ENCODE measurements around the gene BNC2.
A peak's percentile ranks its signal among the peaks of the same experiment; 100 is the strongest.

BNC2 gene

DNA sequence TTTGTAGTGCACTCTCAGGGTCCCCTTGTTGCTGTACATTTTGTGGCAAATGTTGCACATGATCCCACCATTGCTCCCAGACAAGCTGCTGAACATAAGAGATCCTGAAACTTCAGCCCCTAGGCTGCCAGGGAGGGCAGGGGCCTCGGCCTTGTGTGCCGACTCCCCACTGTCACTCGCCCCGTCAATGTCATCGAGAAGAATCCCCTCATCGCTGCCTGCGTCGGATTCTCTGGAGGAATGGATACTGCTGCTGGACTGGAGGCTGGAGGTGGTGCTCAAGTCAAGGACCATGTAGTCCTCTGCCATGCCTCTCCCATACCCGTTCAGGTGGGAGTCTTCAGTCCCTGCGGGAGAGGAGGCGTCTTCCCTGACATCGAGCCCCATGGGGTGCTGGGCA is 451.3 kb downstream of the BNC2 start:
- Histone ChIP-seq H3K9me3 (replicated peaks in 1 of 2; ENCODE audit: control insufficient read depth in 2 of 2, insufficient read depth in 1 of 2, low read depth in 1 of 2, low read length in 2 of 2) (no peaks in the 10 kb centered on the region), H2BK120ac (ENCODE audit: low read depth, low read length) (peak overlapping the region; percentile 37), H3K4me2 (ENCODE audit: insufficient read depth, low read length, poor library complexity, severe bottlenecking) (no peak overlapping the region), H3K36me3 (replicated peaks in 1 of 2; ENCODE audit: control insufficient read depth in 2 of 2, insufficient read depth in 2 of 2, low read length in 2 of 2) (no peaks in the 10 kb centered on the region), H4K8ac (ENCODE audit: low read depth, low read length) (no peak overlapping the region), H3K4ac (ENCODE audit: low read length) (no peak overlapping the region), H3K14ac (ENCODE audit: low read length) (no peak overlapping the region), H3K79me1 (ENCODE audit: low read depth, low read length) (no peaks in the 10 kb centered on the region), H3K4me3 (ENCODE audit: low read length in 2 of 2) (no peak overlapping the region), H4K91ac (ENCODE audit: low read depth, low read length, poor library complexity) (no peak overlapping the region), H2BK12ac (ENCODE audit: low read length) (peak overlapping the region; percentile 50), H3K23ac (ENCODE audit: low read depth, low read length, poor library complexity) (peak overlapping the region; percentile 14), H2AFZ (ENCODE audit: low read length) (no peak overlapping the region), H2BK5ac (ENCODE audit: low read length) (peak overlapping the region; percentile 45), H3K27me3 (ENCODE audit: control insufficient read depth in 3 of 3, insufficient read depth in 3 of 3, low read depth in 1 of 3, low read length in 3 of 3) (no peaks in the 10 kb centered on the region), H2AK5ac (ENCODE audit: low read depth, low read length) (peak overlapping the region; percentile 76), H3K18ac (ENCODE audit: low read length) (peak overlapping the region; percentile 25), H2BK15ac (ENCODE audit: low read length) (no peak overlapping the region), H3K9ac (ENCODE audit: low read depth, low read length, poor library complexity) (no peak overlapping the region), H3K27ac (replicated peaks; ENCODE audit: low read length) (no peak overlapping the region), H3K4me1 (ENCODE audit: control insufficient read depth in 2 of 2, insufficient read depth in 1 of 2, low read depth in 1 of 2, low read length in 2 of 2) (peaks cover 7 to 16% of the 10 kb centered on the region in 2 donors)
- DNase-seq (ENCODE audit: low spot score): no peak
- no CpG with 5 or more reads among the region's 12 CpGs for WGBS, 2 donors (ENCODE audit: extremely low coverage in 2 of 2, insufficient read length in 2 of 2, insufficient replicate concordance in 1 of 2)

DNA sequence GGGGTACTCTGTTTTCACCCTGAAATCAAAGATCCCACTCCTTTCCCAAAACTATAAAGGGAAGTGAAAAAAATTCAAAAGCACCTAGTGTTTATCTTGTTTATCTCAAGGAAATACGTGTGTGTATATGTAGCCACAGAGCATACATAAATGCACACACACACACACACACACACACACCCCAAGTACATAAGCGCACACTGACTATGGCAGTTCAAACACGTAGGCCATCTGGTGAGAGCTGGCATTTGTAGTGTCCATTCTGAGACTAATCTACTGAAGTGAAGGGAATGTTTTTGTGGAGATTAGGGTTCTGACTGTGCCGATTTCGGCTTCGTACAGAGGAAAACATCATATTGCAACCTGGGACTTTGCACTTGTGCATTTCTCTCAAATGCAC is 451.7 kb downstream of the BNC2 start:
- H3K9me3 ChIP-seq (replicated peaks in 1 of 2; ENCODE audit: control insufficient read depth in 2 of 2, insufficient read depth in 1 of 2, low read depth in 1 of 2, low read length in 2 of 2): no peaks in the 10 kb centered on the region
- H3K79me1 ChIP-seq (ENCODE audit: low read depth, low read length): no peaks in the 10 kb centered on the region
- no peak for DNase-seq (ENCODE audit: low spot score)
- H4K91ac ChIP-seq (ENCODE audit: low read depth, low read length, poor library complexity): no peak overlapping the region
- peak overlapping the region; percentile 45 for H2BK5ac ChIP-seq (ENCODE audit: low read length)
- no peak overlapping the region for H3K4me2 ChIP-seq (ENCODE audit: insufficient read depth, low read length, poor library complexity, severe bottlenecking)
- no peak overlapping the region for H3K4ac ChIP-seq (ENCODE audit: low read length)
- H3K27me3 ChIP-seq (ENCODE audit: control insufficient read depth in 3 of 3, insufficient read depth in 3 of 3, low read depth in 1 of 3, low read length in 3 of 3): no peaks in the 10 kb centered on the region
- no peak overlapping the region for H2BK12ac ChIP-seq (ENCODE audit: low read length)
- WGBS, 2 donors (ENCODE audit: extremely low coverage in 2 of 2, insufficient read length in 2 of 2, insufficient replicate concordance in 1 of 2): no CpG with 5 or more reads among the region's 6 CpGs
- no peak overlapping the region for H2BK120ac ChIP-seq (ENCODE audit: low read depth, low read length)
- no peak overlapping the region for H2BK15ac ChIP-seq (ENCODE audit: low read length)
- no peak overlapping the region for H3K14ac ChIP-seq (ENCODE audit: low read length)
- H2AFZ ChIP-seq (ENCODE audit: low read length): no peak overlapping the region
- H2AK5ac ChIP-seq (ENCODE audit: low read depth, low read length): peak overlapping the region; percentile 76
- H3K27ac ChIP-seq (replicated peaks; ENCODE audit: low read length): no peak overlapping the region
- peaks cover 7 to 16% of the 10 kb centered on the region in 2 donors for H3K4me1 ChIP-seq (ENCODE audit: control insufficient read depth in 2 of 2, insufficient read depth in 1 of 2, low read depth in 1 of 2, low read length in 2 of 2)
- H3K36me3 ChIP-seq (replicated peaks in 1 of 2; ENCODE audit: control insufficient read depth in 2 of 2, insufficient read depth in 2 of 2, low read length in 2 of 2): no peaks in the 10 kb centered on the region
- H3K23ac ChIP-seq (ENCODE audit: low read depth, low read length, poor library complexity): no peak overlapping the region
- peak overlapping the region; percentile 25 for H3K18ac ChIP-seq (ENCODE audit: low read length)
- H4K8ac ChIP-seq (ENCODE audit: low read depth, low read length): no peak overlapping the region
- H3K4me3 ChIP-seq (ENCODE audit: low read length in 2 of 2): no peak overlapping the region
- H3K9ac ChIP-seq (ENCODE audit: low read depth, low read length, poor library complexity): no peak overlapping the region

DNA sequence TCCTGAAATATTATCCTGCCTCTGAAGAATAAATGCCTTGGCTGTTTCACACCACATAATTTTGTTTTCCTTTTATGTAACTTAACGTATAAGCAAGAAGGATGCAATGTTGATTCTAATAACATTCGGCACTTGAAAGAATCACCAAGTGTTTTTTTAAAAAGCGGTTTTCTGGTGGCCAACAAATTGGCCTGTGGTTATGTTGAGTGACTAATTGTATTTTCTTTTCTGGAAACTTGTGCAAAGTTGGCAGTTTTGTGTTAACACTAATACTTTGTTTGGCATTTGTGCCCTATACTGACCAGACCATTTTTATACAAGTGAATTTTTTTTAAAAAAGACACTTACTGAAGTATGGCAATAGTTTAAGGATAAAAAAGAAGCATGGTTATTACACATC is 452.7 kb downstream of the BNC2 start:
- DNase-seq (ENCODE audit: low spot score): no peak
- H3K4me3 ChIP-seq (ENCODE audit: low read length in 2 of 2): no peak overlapping the region
- H2AFZ ChIP-seq (ENCODE audit: low read length): no peak overlapping the region
- no CpG with 5 or more reads among the region's 3 CpGs for WGBS, 2 donors (ENCODE audit: extremely low coverage in 2 of 2, insufficient read length in 2 of 2, insufficient replicate concordance in 1 of 2)
- H3K9me3 ChIP-seq (replicated peaks in 1 of 2; ENCODE audit: control insufficient read depth in 2 of 2, insufficient read depth in 1 of 2, low read depth in 1 of 2, low read length in 2 of 2): no peaks in the 10 kb centered on the region
- no peak overlapping the region for H3K4me2 ChIP-seq (ENCODE audit: insufficient read depth, low read length, poor library complexity, severe bottlenecking)
- no peak overlapping the region for H2BK120ac ChIP-seq (ENCODE audit: low read depth, low read length)
- no peak overlapping the region for H3K27ac ChIP-seq (replicated peaks; ENCODE audit: low read length)
- H2BK12ac ChIP-seq (ENCODE audit: low read length): no peak overlapping the region
- H2AK5ac ChIP-seq (ENCODE audit: low read depth, low read length): no peak overlapping the region
- no peak overlapping the region for H3K4ac ChIP-seq (ENCODE audit: low read length)
- no peak overlapping the region for H2BK5ac ChIP-seq (ENCODE audit: low read length)
- H3K79me1 ChIP-seq (ENCODE audit: low read depth, low read length): no peaks in the 10 kb centered on the region
- no peak overlapping the region for H3K23ac ChIP-seq (ENCODE audit: low read depth, low read length, poor library complexity)
- H2BK15ac ChIP-seq (ENCODE audit: low read length): no peak overlapping the region
- peaks cover 7 to 16% of the 10 kb centered on the region in 2 donors for H3K4me1 ChIP-seq (ENCODE audit: control insufficient read depth in 2 of 2, insufficient read depth in 1 of 2, low read depth in 1 of 2, low read length in 2 of 2)
- no peaks in the 10 kb centered on the region for H3K27me3 ChIP-seq (ENCODE audit: control insufficient read depth in 3 of 3, insufficient read depth in 3 of 3, low read depth in 1 of 3, low read length in 3 of 3)
- no peak overlapping the region for H3K14ac ChIP-seq (ENCODE audit: low read length)
- no peak overlapping the region for H3K9ac ChIP-seq (ENCODE audit: low read depth, low read length, poor library complexity)
- H3K36me3 ChIP-seq (replicated peaks in 1 of 2; ENCODE audit: control insufficient read depth in 2 of 2, insufficient read depth in 2 of 2, low read length in 2 of 2): no peaks in the 10 kb centered on the region
- no peak overlapping the region for H3K18ac ChIP-seq (ENCODE audit: low read length)
- no peak overlapping the region for H4K91ac ChIP-seq (ENCODE audit: low read depth, low read length, poor library complexity)
- H4K8ac ChIP-seq (ENCODE audit: low read depth, low read length): no peak overlapping the region

DNA sequence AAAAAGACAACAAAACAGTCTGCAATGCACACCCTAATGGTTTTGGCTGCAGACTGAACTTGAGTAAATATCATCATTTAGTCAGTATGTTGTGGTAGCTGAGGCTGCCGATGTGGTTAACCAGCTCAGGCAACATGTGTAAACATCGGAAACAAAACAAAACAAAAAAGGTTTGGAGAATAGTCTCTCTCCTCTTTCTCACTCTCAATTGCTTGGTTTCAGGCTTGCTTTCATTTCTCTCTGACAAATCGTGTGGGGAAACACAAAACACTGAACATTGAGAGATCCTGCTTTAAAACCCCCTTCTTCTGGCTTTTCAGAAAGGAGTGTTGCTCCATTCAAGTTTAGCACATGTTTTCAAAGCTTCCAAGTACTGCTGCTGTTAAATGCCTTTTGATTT is 453.3 kb downstream of the BNC2 start:
- Histone ChIP-seq H2AFZ (ENCODE audit: low read length) (peak overlapping the region; percentile 68), H3K36me3 (replicated peaks in 1 of 2; ENCODE audit: control insufficient read depth in 2 of 2, insufficient read depth in 2 of 2, low read length in 2 of 2) (no peaks in the 10 kb centered on the region), H2BK15ac (ENCODE audit: low read length) (no peak overlapping the region), H2BK5ac (ENCODE audit: low read length) (no peak overlapping the region), H3K4me3 (ENCODE audit: low read length in 2 of 2) (no peak overlapping the region), H2AK5ac (ENCODE audit: low read depth, low read length) (no peak overlapping the region), H3K14ac (ENCODE audit: low read length) (no peak overlapping the region), H3K79me1 (ENCODE audit: low read depth, low read length) (no peaks in the 10 kb centered on the region), H3K4me1 (ENCODE audit: control insufficient read depth in 2 of 2, insufficient read depth in 1 of 2, low read depth in 1 of 2, low read length in 2 of 2) (peaks cover 7 to 16% of the 10 kb centered on the region in 2 donors), H2BK120ac (ENCODE audit: low read depth, low read length) (no peak overlapping the region), H3K4me2 (ENCODE audit: insufficient read depth, low read length, poor library complexity, severe bottlenecking) (no peak overlapping the region), H3K27ac (replicated peaks; ENCODE audit: low read length) (no peak overlapping the region), H3K18ac (ENCODE audit: low read length) (no peak overlapping the region), H3K4ac (ENCODE audit: low read length) (no peak overlapping the region), H4K91ac (ENCODE audit: low read depth, low read length, poor library complexity) (no peak overlapping the region), H3K27me3 (ENCODE audit: control insufficient read depth in 3 of 3, insufficient read depth in 3 of 3, low read depth in 1 of 3, low read length in 3 of 3) (no peaks in the 10 kb centered on the region), H3K9me3 (replicated peaks in 1 of 2; ENCODE audit: control insufficient read depth in 2 of 2, insufficient read depth in 1 of 2, low read depth in 1 of 2, low read length in 2 of 2) (no peaks in the 10 kb centered on the region), H3K23ac (ENCODE audit: low read depth, low read length, poor library complexity) (no peak overlapping the region), H4K8ac (ENCODE audit: low read depth, low read length) (no peak overlapping the region), H2BK12ac (ENCODE audit: low read length) (no peak overlapping the region), H3K9ac (ENCODE audit: low read depth, low read length, poor library complexity) (no peak overlapping the region)
- no CpG with 5 or more reads among the region's 3 CpGs for WGBS, 2 donors (ENCODE audit: extremely low coverage in 2 of 2, insufficient read length in 2 of 2, insufficient replicate concordance in 1 of 2)
- no peak for DNase-seq (ENCODE audit: low spot score)
